ENCODE results near the gene CPNE8. TPM values are rescaled to one million over a fixed set of nuclear protein-coding genes. Genes with fewer than 3 reads are reported as not detected.

Gene CPNE8
- total RNA-seq, 1 donor from 2014 or later: 33.0 TPM

- intact Hi-C loops (cut with DNase I): no loop called here
- no peaks in the 10 kb centered on the region for H3K27me3 ChIP-seq (ENCODE audit: low read depth)
- no peaks in the 10 kb centered on the region for H3K36me3 ChIP-seq
- H3K27ac ChIP-seq: no peak overlapping the region
- TF ChIP-seq, protein P1, sequence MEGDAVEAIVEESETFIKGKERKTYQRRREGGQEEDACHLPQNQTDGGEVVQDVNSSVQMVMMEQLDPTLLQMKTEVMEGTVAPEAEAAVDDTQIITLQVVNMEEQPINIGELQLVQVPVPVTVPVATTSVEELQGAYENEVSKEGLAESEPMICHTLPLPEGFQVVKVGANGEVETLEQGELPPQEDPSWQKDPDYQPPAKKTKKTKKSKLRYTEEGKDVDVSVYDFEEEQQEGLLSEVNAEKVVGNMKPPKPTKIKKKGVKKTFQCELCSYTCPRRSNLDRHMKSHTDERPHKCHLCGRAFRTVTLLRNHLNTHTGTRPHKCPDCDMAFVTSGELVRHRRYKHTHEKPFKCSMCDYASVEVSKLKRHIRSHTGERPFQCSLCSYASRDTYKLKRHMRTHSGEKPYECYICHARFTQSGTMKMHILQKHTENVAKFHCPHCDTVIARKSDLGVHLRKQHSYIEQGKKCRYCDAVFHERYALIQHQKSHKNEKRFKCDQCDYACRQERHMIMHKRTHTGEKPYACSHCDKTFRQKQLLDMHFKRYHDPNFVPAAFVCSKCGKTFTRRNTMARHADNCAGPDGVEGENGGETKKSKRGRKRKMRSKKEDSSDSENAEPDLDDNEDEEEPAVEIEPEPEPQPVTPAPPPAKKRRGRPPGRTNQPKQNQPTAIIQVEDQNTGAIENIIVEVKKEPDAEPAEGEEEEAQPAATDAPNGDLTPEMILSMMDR (IDR thresholded peaks at IDR 0.05): no peak
- no peak for ATAC-seq
- peaks cover under 1% of the 10 kb centered on the region for H3K4me1 ChIP-seq
- no peak for DNase-seq
- no peak overlapping the region for H3K4me3 ChIP-seq
- H3K9me3 ChIP-seq: peaks cover 4% of the 10 kb centered on the region
Measured at GRCh38 chr12:38878333-38878705, 27.1 kb downstream of the CPNE8 start.

- Histone ChIP-seq H3K4me1 (peaks cover 7% of the 10 kb centered on the region), H3K27ac (no peak overlapping the region), H3K9me3 (no peaks in the 10 kb centered on the region), H3K27me3 (ENCODE audit: low read depth) (no peaks in the 10 kb centered on the region), H3K36me3 (no peaks in the 10 kb centered on the region), H3K4me3 (no peak overlapping the region)
- intact Hi-C loops (cut with DNase I): no loop called here
- DNase-seq: no peak
- TF ChIP-seq, protein P1 (IDR thresholded peaks at IDR 0.05): no peak
- no peak for ATAC-seq
Measured at GRCh38 chr12:38875586-38876228, 29.7 kb downstream of the CPNE8 start.

GRCh38 chr12:38872561-38872960 is 32.8 kb downstream of the CPNE8 start:
- TF ChIP-seq, protein P1 (IDR thresholded peaks at IDR 0.05): no peak
- no peak for ATAC-seq
- no peaks in the 10 kb centered on the region for H3K9me3 ChIP-seq
- no peaks in the 10 kb centered on the region for H3K36me3 ChIP-seq
- no peak overlapping the region for H3K4me3 ChIP-seq
- H3K27me3 ChIP-seq (ENCODE audit: low read depth): no peaks in the 10 kb centered on the region
- no peak overlapping the region for H3K27ac ChIP-seq
- DNase-seq: no peak
- peaks cover 7% of the 10 kb centered on the region for H3K4me1 ChIP-seq
- intact Hi-C loops (cut with DNase I): no loop called here

DNA sequence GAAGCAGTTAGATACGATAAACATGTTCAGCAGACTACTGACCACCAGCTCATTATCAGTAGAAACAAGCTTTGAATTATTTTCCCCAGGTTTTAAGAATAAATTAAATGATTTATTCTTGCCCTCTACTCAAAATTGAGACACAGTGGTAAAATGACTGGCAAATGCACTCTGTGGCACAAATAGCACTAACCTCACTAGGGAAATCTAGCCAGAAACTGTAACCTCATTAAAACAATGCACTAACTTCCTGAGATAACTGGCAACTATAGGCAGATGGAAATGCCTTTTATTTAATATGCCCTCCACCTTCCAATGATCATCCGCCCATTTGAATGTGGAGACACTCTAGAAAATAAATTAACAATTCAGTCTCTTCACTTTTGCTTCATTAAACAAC is 33.2 kb downstream of the CPNE8 start:
- no peak overlapping the region for H3K4me3 ChIP-seq
- H3K9me3 ChIP-seq: no peaks in the 10 kb centered on the region
- DNase-seq: no peak
- intact Hi-C loops (cut with DNase I): no loop called here
- H3K27ac ChIP-seq: no peak overlapping the region
- TF ChIP-seq, protein P1 (IDR thresholded peaks at IDR 0.05): no peak
- H3K27me3 ChIP-seq (ENCODE audit: low read depth): no peaks in the 10 kb centered on the region
- H3K36me3 ChIP-seq: no peaks in the 10 kb centered on the region
- no peak for ATAC-seq
- peaks cover 7% of the 10 kb centered on the region for H3K4me1 ChIP-seq

DNA sequence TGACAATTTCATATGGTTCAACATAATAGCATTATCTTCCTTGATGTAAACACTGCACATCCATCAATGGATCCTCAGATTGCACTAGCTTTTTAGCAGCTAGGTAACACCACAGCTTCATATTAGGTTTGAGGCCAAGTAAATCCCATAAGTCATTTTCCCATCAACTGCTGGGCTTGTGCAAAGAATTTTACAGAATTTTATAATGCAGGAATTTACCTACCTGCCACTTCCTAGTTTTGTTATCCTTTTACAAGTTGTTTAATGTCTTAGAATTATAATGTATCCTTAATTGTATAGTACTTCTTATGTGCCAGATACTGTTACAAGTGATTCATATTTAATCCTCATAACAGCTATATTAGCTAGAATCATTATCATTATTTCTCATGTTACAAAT is 36.4 kb downstream of the CPNE8 start:
- no peak overlapping the region for H3K27ac ChIP-seq
- H3K4me1 ChIP-seq: peaks cover 7% of the 10 kb centered on the region
- ATAC-seq (no peak), DNase-seq (no peak)
- intact Hi-C loops (cut with DNase I): no loop called here
- no peaks in the 10 kb centered on the region for H3K36me3 ChIP-seq
- no peaks in the 10 kb centered on the region for H3K9me3 ChIP-seq
- H3K27me3 ChIP-seq (ENCODE audit: low read depth): no peaks in the 10 kb centered on the region
- H3K4me3 ChIP-seq: no peak overlapping the region
- TF ChIP-seq, protein P1 (IDR thresholded peaks at IDR 0.05): no peak

Measured in lower lobe of right lung (tissue), 2 donors.